Measurements from ENCODE around the gene PCSK6. TPM values are rescaled to one million over a fixed set of nuclear protein-coding genes. Genes with fewer than 3 reads are reported as not detected.

Gene PCSK6
- total RNA-seq, 2 experiments from 2014 or later: 0.28 TPM; not detected in 1

GRCh38 chr15:101264911-101265641 is 224.4 kb downstream of the PCSK6 start:
- H3K36me3 ChIP-seq (ENCODE audit: insufficient read depth, low read length): peaks cover 3% of the 10 kb centered on the region
- H3K27ac Mint-ChIP-seq: no peak overlapping the region
- no peaks in the 10 kb centered on the region for H3K9me3 ChIP-seq (ENCODE audit: control insufficient read depth in 1 of 2, insufficient read depth in 1 of 2, low read length in 2 of 2)
- no peaks in the 10 kb centered on the region for H3K9me3 Mint-ChIP-seq
- TF ChIP-seq CTCF (IDR thresholded peaks at IDR 0.05): no peak
- ChIA-PET POLR2A (no interaction called here), CTCF (no interaction called here)
- ATAC-seq (ENCODE audit: poor library complexity) (no peak), DNase-seq (no peak)
- no peaks in the 10 kb centered on the region for H3K4me1 ChIP-seq (ENCODE audit: insufficient read depth, low read length)
- no peak overlapping the region for H3K4me3 ChIP-seq (ENCODE audit: low read length)
- H3K4me3 Mint-ChIP-seq: no peak overlapping the region
- no peak overlapping the region for H3K27ac ChIP-seq (ENCODE audit: low read depth in 1 of 2, low read length in 2 of 2)
- H3K36me3 Mint-ChIP-seq (ENCODE audit: low read depth): peaks cover 13% of the 10 kb centered on the region
- H3K4me1 Mint-ChIP-seq (ENCODE audit: low read depth): no peaks in the 10 kb centered on the region
- peaks cover 9% of the 10 kb centered on the region for H3K27me3 Mint-ChIP-seq
- no peaks in the 10 kb centered on the region for H3K27me3 ChIP-seq (ENCODE audit: control insufficient read depth in 1 of 2, insufficient read depth in 2 of 2, low read length in 2 of 2)
- intact Hi-C loops (cut with DNase I, micrococcal nuclease): no loop called here

- POLR2A ChIA-PET: no interaction called here
- H3K27ac Mint-ChIP-seq: no peak overlapping the region
Measured at GRCh38 chr15:101264011-101264410, 225.5 kb downstream of the PCSK6 start.

GRCh38 chr15:101262551-101262950 is 227.0 kb downstream of the PCSK6 start:
- POLR2A ChIA-PET: no interaction called here
- ATAC-seq (ENCODE audit: poor library complexity): no peak
- no peak for TF ChIP-seq CTCF (IDR thresholded peaks at IDR 0.05)
- H3K9me3 ChIP-seq (ENCODE audit: control insufficient read depth in 1 of 2, insufficient read depth in 1 of 2, low read length in 2 of 2): no peaks in the 10 kb centered on the region
- CTCF ChIA-PET: no interaction called here
- DNase-seq: no peak
- H3K4me1 Mint-ChIP-seq (ENCODE audit: low read depth): peaks cover 5% of the 10 kb centered on the region
- intact Hi-C loops (cut with DNase I, micrococcal nuclease): no loop called here
- no peak overlapping the region for H3K4me3 ChIP-seq (ENCODE audit: low read length)
- no peaks in the 10 kb centered on the region for H3K36me3 ChIP-seq (ENCODE audit: insufficient read depth, low read length)
- H3K36me3 Mint-ChIP-seq (ENCODE audit: low read depth): no peaks in the 10 kb centered on the region
- H3K27ac ChIP-seq (ENCODE audit: low read depth in 1 of 2, low read length in 2 of 2): no peak overlapping the region
- peaks cover 26% of the 10 kb centered on the region for H3K27me3 Mint-ChIP-seq
- no peaks in the 10 kb centered on the region for H3K4me1 ChIP-seq (ENCODE audit: insufficient read depth, low read length)
- H3K4me3 Mint-ChIP-seq: no peak overlapping the region
- H3K27ac Mint-ChIP-seq: no peak overlapping the region
- H3K9me3 Mint-ChIP-seq: no peaks in the 10 kb centered on the region
- H3K27me3 ChIP-seq (ENCODE audit: control insufficient read depth in 1 of 2, insufficient read depth in 2 of 2, low read length in 2 of 2): peaks cover 0 to 5% of the 10 kb centered on the region in 2 experiments

More at GRCh38 chr15:101264011-101264410, 225.5 kb downstream of the PCSK6 start:
- H3K27me3 Mint-ChIP-seq: peaks cover 17% of the 10 kb centered on the region
- intact Hi-C loops (cut with DNase I, micrococcal nuclease): no loop called here
- H3K27ac ChIP-seq (ENCODE audit: low read depth in 1 of 2, low read length in 2 of 2): no peak overlapping the region
- no peak for DNase-seq
- H3K4me3 Mint-ChIP-seq: no peak overlapping the region
- peaks cover under 1% of the 10 kb centered on the region for H3K36me3 ChIP-seq (ENCODE audit: insufficient read depth, low read length)
- no peaks in the 10 kb centered on the region for H3K4me1 Mint-ChIP-seq (ENCODE audit: low read depth)
- CTCF ChIA-PET: no interaction called here
- H3K9me3 Mint-ChIP-seq: no peaks in the 10 kb centered on the region
- ATAC-seq (ENCODE audit: poor library complexity): no peak
- H3K9me3 ChIP-seq (ENCODE audit: control insufficient read depth in 1 of 2, insufficient read depth in 1 of 2, low read length in 2 of 2): no peaks in the 10 kb centered on the region
- no peak overlapping the region for H3K4me3 ChIP-seq (ENCODE audit: low read length)
- peaks cover 3% of the 10 kb centered on the region for H3K36me3 Mint-ChIP-seq (ENCODE audit: low read depth)
- no peaks in the 10 kb centered on the region for H3K4me1 ChIP-seq (ENCODE audit: insufficient read depth, low read length)
- no peaks in the 10 kb centered on the region for H3K27me3 ChIP-seq (ENCODE audit: control insufficient read depth in 1 of 2, insufficient read depth in 2 of 2, low read length in 2 of 2)
- TF ChIP-seq CTCF (IDR thresholded peaks at IDR 0.05): no peak

All from CD4-positive, alpha-beta T cell (primary cell).